PC-9 (cell line): ENCODE measurements around the gene BRF1. TPM values are rescaled to one million over a fixed set of nuclear protein-coding genes. Genes with fewer than 3 reads are reported as not detected.

Experiments
- BruUV-seq: library from RNA; stranded (reverse); fragments of 400-500 nt; replicated peaks from 2 replicates; lab custom pipeline; 2021; lab: Mats Ljungman, UMichigan
- CTCF ChIA-PET: fragments of 300-600 bp; sonication (Branson Sonifier 250); formaldehyde crosslinking; loops from one replicate; lab custom pipeline; 2022; ENCODE audit warnings: antibody characterized with exemption; lab: Charles Lee
- POLR2A ChIA-PET: fragments of 300-600 bp; sonication (Branson Sonifier 250); formaldehyde crosslinking; loops from one replicate; lab custom pipeline; 2022; ENCODE audit warnings: antibody characterized with exemption; ENCODE audit not compliant: unreplicated experiment; lab: Charles Lee
- DNase-seq, 2 experiments: peaks; one replicate each; pipeline versions ENCODE4 v3.0.0 to v3.0.0-alpha.2; 2015 to 2022; ENCODE audit warnings: mixed read lengths in 1 of 2
- H2AFZ ChIP-seq: fragments of 200-600 bp; sonication (generic); 2 replicates; pipeline ENCODE4 v1.8.1; 2017; ENCODE audit warnings: antibody characterized with exemption
- H3F3A ChIP-seq: fragments of 200-600 bp; sonication (generic); 2 replicates; pipeline ENCODE4 v1.8.1; 2017; ENCODE audit warnings: antibody characterized with exemption, mild to moderate bottlenecking, low read depth; ENCODE audit not compliant: insufficient read depth
- H3K27ac ChIP-seq: fragments of 200-600 bp; sonication (generic); 2 replicates; pipeline ENCODE4 v1.6.1; 2016; ENCODE audit warnings: mixed run types
- H3K27me3 ChIP-seq: fragments of 200-600 bp; sonication (generic); 2 replicates; pipeline ENCODE4 v1.6.1; 2016; ENCODE audit warnings: low read depth, mixed run types; ENCODE audit not compliant: insufficient read depth
- H3K36me3 ChIP-seq: fragments of 200-600 bp; sonication (generic); 2 replicates; pipeline ENCODE4 v1.6.1; 2016; ENCODE audit warnings: low read depth, mixed run types
- H3K4me1 ChIP-seq: fragments of 200-600 bp; sonication (generic); replicated peaks from 2 replicates; pipeline ENCODE4 v1.6.1; 2016; ENCODE audit warnings: mixed run types; ENCODE audit not compliant: insufficient read depth
- H3K4me2 ChIP-seq: fragments of 200-600 bp; sonication (generic); 2 replicates; pipeline ENCODE4 v1.6.1; 2017; ENCODE audit warnings: mixed run types
- H3K4me3 ChIP-seq: fragments of 200-600 bp; sonication (generic); 2 replicates; pipeline ENCODE4 v1.6.1; 2016; ENCODE audit warnings: mixed run types
- H3K79me2 ChIP-seq: fragments of 200-600 bp; sonication (generic); 2 replicates; pipeline ENCODE4 v1.6.1; 2017; ENCODE audit warnings: low read depth, mixed run types
- H3K9me2 ChIP-seq: fragments of 200-600 bp; sonication (generic); 2 replicates; pipeline ENCODE4 v1.8.1; 2017; ENCODE audit warnings: mild to moderate bottlenecking; ENCODE audit not compliant: insufficient read depth
- H3K9me3 ChIP-seq: fragments of 200-600 bp; sonication (generic); 2 replicates; pipeline ENCODE4 v1.8.1; 2016; ENCODE audit warnings: low read depth; ENCODE audit not compliant: insufficient read depth
- H4K20me1 ChIP-seq: fragments of 200-600 bp; sonication (generic); 2 replicates; pipeline ENCODE4 v1.8.1; 2017; ENCODE audit not compliant: insufficient read depth
- CTCF ChIP-seq: fragments of 200-600 bp; sonication (generic); conservative IDR thresholded peaks from 2 replicates; pipeline ENCODE4 v1.6.1; 2017; ENCODE audit warnings: mixed run types, antibody characterized with exemption, mild to moderate bottlenecking, moderate library complexity
- EZH2 ChIP-seq: fragments of 200-600 bp; sonication (generic); IDR thresholded peaks from 2 replicates; pipeline ENCODE4 v1.8.0; 2017; ENCODE audit warnings: antibody characterized with exemption, low read depth
- intact Hi-C: fragments of 100-400 bp; cut with micrococcal nuclease; formaldehyde crosslinking; loops from one replicate; pipeline ENCODE4 v1.10.0; 2022; ENCODE audit not compliant: unreplicated experiment
- total RNA-seq: library from RNA; stranded (reverse); gene quantifications from 2 replicates; pipeline ENCODE4 v1.2.3, GENCODE V29; 2021

The BRF1 gene
- total RNA-seq, 1 experiment from 2014 or later = 24.8 TPM

- no peaks in the 10 kb centered on the region for H3K79me2 ChIP-seq
- no peak for TF ChIP-seq EZH2
- peak; percentile 95 for TF ChIP-seq CTCF
- no peak overlapping the region for H3K4me3 ChIP-seq
- peak in 1 of 2 experiments; percentile 67 for DNase-seq
- ChIA-PET CTCF (interaction anchor here (1.0 kb wide), 1 partner anchor 113 kb away, joined by 3 read pairs; no protein-coding TSS in a partner anchor), POLR2A (interaction anchor here (0.6 kb wide), 1 partner anchor 45 kb away, joined by 4 read pairs; the partner anchor contains the start of gene BTBD6)
- 0 out of 2 replicates have a peak overlapping the region, but pooled peaks have one; percentile 14 for H3K4me2 ChIP-seq
- H3K9me2 ChIP-seq = no peaks in the 10 kb centered on the region
- H3K4me1 ChIP-seq = peaks cover 23% of the 10 kb centered on the region
- H2AFZ ChIP-seq = no peak overlapping the region
- intact Hi-C loops = loop anchor here (2.0 to 5.0 kb wide), 3 partner anchors 78 to 231 kb away; no protein-coding TSS in a partner anchor
- no TSS peak for BruUV-seq
- H4K20me1 ChIP-seq = no peaks in the 10 kb centered on the region; the same call in 1 of the 2 replicates
- H3K9me3 ChIP-seq = no peaks in the 10 kb centered on the region
- H3K27me3 ChIP-seq = no peaks in the 10 kb centered on the region
- H3F3A ChIP-seq = 0 out of 2 replicates have a peak, but pooled peaks cover 6% of the 10 kb centered on the region
- H3K27ac ChIP-seq = no peak overlapping the region
- H3K36me3 ChIP-seq = no peaks in the 10 kb centered on the region
These were observed 97.7 kb downstream of the BRF1 start for GRCh38 chr14:105203057-105203531.

GRCh38 chr14:105201925-105202513 lies 98.8 kb downstream of the BRF1 start:
- BruUV-seq = no TSS peak
- Histone ChIP-seq H3F3A (0 out of 2 replicates have a peak, but pooled peaks cover 6% of the 10 kb centered on the region), H3K4me2 (no peak overlapping the region), H2AFZ (no peak overlapping the region), H3K79me2 (no peaks in the 10 kb centered on the region), H3K27me3 (peaks cover 6% of the 10 kb centered on the region; the same call in 1 of the 2 replicates), H3K4me1 (peaks cover 29% of the 10 kb centered on the region), H3K36me3 (no peaks in the 10 kb centered on the region), H3K27ac (no peak overlapping the region), H3K4me3 (no peak overlapping the region), H4K20me1 (no peaks in the 10 kb centered on the region; the same call in 1 of the 2 replicates), H3K9me3 (no peaks in the 10 kb centered on the region), H3K9me2 (no peaks in the 10 kb centered on the region)
- intact Hi-C loops = loop anchor here (2.0 to 5.0 kb wide), 3 partner anchors 79 to 230 kb away; no protein-coding TSS in a partner anchor
- TF ChIP-seq CTCF = no peak
- TF ChIP-seq EZH2 = no peak
- DNase-seq = no peak
- POLR2A ChIA-PET = no interaction called here
- CTCF ChIA-PET = no interaction called here

- intact Hi-C loops = loop anchor here (5.0 kb wide), 2 partner anchors 151 to 229 kb away; no protein-coding TSS in a partner anchor
- 0 out of 2 replicates have a peak, but pooled peaks cover 6% of the 10 kb centered on the region for H3F3A ChIP-seq
- no peaks in the 10 kb centered on the region for H3K79me2 ChIP-seq
- no peak overlapping the region for H3K4me3 ChIP-seq
- peaks cover 13% of the 10 kb centered on the region; the same call in 1 of the 2 replicates for H3K27me3 ChIP-seq
- H3K4me2 ChIP-seq = no peak overlapping the region
- H3K9me3 ChIP-seq = no peaks in the 10 kb centered on the region
- no peaks in the 10 kb centered on the region for H3K9me2 ChIP-seq
- no peak overlapping the region for H3K27ac ChIP-seq
- TF ChIP-seq EZH2 (no peak), CTCF (peak; percentile 34)
- BruUV-seq = no TSS peak
- H3K36me3 ChIP-seq = no peaks in the 10 kb centered on the region
- no peak overlapping the region for H2AFZ ChIP-seq
- H4K20me1 ChIP-seq = no peaks in the 10 kb centered on the region; the same call in 1 of the 2 replicates
- POLR2A ChIA-PET = interaction anchor here (0.6 kb wide), 1 partner anchor 10 kb away, joined by 3 read pairs; no protein-coding TSS in a partner anchor
- CTCF ChIA-PET = no interaction called here
- H3K4me1 ChIP-seq = peaks cover 31% of the 10 kb centered on the region
- no peak for DNase-seq
These were observed 99.5 kb downstream of the BRF1 start for GRCh38 chr14:105201156-105201924.
